GM15510 (cell line): ENCODE measurements around the gene NUP98.

ENCODE experiments used
- POLR2A ChIP-seq: IDR thresholded peaks from 3 replicates; pipeline ENCODE4 v1.6.1; 2011; ENCODE audit warnings: borderline replicate concordance; ENCODE audit not compliant: insufficient read length; ENCODE audit errors: extremely low read depth

Gene NUP98

DNA sequence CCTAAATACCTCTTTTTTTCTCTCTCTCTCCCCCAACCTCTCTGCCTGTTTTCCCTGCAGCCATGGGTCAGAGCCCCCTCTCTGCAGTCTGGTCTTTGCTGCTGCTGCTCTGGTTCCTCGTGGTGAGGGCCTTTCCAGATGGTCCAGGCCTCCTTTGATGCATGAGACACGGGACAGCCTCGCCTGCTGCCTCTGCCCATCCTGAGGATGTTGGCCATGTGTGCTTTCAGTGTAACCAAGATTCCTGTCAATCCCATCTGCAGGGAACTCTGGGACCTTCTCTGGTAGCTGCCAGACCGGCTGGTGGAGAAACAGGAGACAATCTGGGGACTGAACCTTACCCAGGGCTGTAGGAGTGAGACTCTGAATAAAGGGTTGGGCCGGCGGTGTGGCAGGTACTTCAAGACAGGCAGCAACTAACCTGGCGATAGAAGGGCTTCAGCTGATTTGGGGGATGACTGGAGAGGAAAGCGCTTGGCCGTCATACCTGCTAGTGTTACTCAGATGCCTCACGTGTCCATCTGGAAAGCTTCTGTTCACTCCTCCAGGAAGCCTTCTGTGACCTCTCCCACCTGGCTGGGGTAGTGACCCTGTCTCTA, 133.2 kb downstream of the NUP98 start:
- TF ChIP-seq POLR2A: no peak

DNA sequence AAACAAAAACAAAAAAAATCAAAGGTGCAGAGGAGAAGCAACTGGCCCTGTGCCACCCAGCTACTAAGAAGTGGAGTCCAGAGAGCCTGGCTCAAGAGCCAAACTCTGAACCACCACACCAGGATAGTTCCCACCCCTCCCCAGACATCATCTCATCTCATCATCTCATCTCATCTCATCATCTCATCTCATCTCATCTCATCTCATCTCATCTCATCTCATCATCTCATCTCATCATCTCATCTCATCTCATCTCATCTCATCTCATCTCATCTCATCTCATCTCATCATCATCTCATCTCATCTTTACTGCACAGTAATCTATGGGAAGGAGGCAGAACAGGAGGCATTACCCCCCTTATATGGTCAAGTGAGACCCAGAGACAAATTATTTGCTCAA, 134.5 kb downstream of the NUP98 start:
- TF ChIP-seq POLR2A: no peak

DNA sequence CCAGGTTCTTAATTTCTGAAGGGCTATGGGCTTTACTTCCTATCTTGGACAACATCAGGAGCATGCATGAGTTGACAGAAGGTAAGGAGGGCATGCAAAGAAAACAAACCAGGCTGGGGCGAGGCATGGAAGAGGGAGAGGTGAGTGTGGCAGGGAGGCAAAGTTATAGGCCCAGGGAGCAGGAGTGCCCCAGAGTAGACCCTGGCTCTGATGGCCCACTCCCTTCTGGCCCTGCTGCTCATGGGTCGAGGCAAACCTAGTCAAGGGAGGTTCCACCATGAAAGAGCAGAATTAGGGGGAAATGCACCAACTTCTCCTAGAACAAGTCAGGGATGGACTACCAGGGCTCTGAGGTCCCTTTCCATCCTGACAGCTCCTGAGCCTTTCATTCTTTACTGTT, 136.4 kb downstream of the NUP98 start:
- no peak for TF ChIP-seq POLR2A

DNA sequence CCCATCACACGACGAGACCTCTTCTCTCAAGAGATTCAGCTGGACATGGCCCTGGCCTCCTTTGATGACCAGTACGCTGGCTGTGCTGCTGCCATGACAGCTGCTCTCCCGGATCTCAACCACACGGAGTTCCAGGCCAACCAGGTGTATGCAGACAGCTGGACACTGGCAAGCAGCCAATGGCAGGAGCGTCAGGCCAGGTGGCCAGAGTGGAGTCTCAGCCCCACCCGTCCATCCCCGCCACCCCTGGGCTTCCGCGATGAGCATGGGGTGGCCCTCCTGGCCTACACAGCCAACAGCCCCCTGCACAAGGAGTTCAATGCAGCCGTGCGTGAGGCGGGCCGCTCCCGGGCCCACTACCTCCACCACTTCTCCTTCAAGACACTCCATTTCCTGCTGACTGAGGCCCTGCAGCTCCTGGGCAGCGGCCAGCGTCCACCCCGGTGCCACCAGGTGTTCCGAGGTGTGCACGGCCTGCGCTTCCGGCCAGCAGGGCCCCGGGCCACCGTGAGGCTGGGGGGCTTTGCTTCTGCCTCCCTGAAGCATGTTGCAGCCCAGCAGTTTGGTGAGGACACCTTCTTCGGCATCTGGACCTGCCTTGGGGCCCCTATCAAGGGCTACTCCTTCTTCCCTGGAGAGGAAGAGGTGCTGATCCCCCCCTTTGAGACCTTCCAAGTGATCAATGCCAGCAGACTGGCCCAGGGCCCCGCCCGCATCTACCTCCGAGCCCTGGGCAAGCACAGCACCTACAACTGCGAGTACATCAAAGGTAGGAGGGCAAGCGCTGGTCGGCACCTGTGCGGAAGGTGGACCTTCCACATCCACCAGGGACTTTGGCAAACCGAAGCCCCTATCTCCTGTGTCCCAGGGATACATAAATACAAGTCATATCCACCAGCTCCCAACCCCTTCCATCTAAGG, 137.5 kb downstream of the NUP98 start:
- TF ChIP-seq POLR2A: no peak

DNA sequence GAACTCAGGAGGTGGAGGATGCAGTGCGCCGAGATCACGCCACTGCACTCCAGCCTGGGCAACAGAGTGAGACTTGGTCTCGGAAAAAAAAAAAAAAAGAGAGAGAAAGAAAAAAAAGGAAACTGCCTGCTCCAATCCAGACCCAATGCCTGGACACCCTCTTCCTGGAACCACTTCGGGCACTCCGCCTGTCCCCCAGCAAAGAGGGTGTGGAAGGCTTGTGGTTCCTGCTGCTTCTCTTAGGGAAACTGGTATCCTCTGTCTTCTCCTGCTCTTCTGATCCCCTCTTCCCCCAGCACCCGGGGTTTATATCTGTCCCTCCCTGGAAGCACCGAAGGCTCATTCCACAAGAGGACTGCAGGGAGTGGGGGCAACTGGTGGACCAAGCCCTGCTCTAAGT, 139.1 kb downstream of the NUP98 start:
- TF ChIP-seq POLR2A: no peak

DNA sequence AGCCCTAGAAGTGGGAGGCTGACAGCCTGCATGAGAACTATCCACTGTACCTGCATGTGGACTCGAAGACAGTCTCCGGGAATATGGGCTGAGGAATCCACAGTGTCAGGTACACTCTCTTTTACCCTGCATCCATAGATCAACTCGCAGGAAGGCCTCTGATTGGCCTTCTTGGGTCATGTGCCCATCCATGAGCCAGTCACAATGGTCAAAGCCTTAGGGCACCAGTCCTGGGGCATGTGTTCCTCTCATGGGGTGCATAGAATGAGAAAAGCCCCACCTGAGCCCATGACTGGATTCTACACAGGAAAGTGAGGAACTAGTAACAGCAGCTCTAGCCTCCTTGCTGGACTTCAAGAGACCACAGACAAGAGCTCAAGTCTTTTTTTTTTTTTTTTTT, 141.8 kb downstream of the NUP98 start:
- no peak for TF ChIP-seq POLR2A

DNA sequence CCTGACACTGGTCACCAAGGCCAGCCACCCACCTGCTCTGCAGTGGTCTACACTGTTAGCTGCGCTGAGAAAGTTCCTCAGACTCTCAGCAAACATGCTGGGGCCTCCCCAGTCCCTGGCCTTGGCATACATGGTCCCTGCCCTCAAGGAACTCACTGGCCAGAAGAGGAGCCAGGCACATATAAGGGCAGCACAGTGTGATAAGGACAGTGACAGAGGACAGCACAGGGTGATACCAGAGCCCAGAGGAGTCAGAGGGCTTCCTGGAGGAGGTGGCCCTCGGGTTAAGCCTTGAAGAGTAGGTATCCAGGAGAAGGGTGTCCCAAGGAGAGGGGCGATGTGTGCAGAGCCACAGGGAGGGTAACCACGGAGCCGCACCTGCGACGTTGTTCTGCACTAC, 151.8 kb downstream of the NUP98 start:
- no peak for TF ChIP-seq POLR2A

DNA sequence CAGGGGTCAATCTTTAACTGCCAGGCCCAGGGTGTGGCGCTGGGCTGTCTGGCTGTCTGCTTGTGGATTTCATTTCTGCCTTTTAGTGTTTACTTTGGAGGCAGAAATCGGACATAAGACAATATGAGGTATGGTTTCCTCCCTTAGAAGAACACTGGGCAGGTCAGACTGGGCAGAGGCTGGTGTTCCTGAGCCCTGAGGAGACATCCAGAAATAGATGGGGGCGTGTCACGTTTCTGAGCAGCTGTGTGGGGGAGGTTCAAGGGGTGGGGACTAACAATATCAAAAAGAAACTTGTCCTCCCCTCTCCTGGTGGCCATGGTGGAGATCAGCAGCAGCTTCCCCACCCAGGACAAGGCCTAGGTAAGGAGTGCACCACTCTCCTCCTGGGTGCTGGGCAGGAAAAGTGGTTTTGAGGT, 152.5 kb downstream of the NUP98 start, which contains the start of gene ART1:
TSS of gene ART1 (plus strand) at position 312 of the 419 bp plus-strand sequence. CDS start 14,086 bp downstream, outside the sequence.
- TF ChIP-seq POLR2A: no peak

DNA sequence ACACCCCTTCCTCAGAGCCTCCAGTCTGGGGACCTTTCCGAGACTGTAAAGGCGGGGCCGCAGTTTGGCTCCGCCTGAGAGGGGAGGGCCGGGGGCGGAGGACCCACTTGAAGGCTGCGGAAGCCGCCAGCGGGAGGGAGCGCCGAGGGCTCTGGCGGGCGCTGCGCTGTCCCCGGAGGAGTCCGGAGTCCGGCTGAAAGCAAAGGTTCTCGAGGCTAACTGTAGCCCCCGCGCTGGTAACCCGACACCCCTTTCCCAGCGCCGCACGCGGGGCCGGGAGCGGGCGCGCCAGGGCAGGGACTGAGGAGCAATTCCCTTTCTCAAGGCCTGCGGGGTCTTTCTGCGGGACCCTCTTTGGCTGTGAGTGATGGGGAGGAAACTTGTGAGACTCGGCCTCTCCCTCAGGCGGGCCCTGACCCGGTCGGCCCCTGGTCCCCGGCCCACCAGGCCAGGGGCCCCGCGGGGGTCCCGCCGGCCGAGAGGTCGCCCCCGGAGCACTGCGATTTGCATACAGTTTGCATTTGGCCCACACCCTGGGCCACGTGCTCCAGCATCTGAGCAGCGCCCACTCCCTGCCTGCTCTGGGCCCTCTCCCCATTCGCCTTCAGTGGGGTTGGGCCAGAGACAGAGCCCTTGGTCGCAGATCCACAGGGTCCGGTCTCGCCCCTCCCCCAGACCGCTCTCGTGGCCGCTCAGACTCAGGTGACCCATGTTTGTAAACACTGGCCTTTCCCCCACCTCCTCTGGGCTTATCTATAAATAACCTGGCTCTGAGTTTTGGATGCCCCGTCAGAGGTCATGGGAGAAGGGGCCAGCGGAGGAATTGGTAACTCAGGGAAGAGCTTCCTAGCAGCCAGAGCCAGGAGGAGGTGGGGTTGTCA, 155.0 kb downstream of the NUP98 start:
- TF ChIP-seq POLR2A: no peak

DNA sequence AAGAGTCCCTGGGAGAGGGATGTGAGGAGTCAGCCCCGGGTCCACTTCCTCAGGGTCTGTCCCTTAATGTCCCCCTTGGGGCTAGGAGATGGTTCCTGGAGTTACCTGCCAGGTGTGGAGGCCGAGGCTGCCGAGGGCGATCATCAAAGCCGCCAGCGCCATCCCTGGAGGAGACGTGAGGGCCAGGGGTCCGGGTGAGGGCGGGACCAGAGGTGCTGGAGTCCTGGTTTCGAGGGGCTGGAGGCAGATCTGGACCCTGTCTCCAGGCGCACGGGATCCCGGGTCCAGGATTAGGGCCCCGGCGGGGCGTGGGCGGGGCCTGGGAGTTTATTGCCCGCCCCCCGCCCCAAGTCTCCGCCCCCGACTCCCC, 155.7 kb downstream of the NUP98 start, which contains the start of gene ART5:
TSS of gene ART5 (minus strand) at position 292 of the 370 bp plus-strand sequence. CDS start at position 162, 130 bp downstream.
- TF ChIP-seq POLR2A: no peak

DNA sequence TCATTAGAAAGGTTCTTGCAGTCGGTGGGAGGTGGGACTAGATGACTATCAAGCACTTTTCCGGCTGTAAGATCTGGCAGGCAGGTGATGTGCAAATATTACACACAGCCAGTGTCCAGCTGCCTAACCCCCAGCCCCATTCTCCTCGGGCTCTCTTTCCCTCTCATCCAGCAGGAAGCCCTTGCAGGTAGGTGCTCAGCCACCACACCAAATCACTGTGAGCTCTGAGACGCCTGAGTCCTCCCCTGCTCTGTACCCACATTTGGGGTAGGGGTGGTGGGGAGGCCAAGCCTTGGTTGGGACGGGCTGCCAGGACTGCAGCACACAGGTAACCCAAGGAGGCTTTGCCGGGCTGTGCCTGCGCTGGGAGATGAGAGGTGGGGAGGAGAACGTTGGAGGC, 156.2 kb downstream of the NUP98 start:
- TF ChIP-seq POLR2A: no peak

DNA sequence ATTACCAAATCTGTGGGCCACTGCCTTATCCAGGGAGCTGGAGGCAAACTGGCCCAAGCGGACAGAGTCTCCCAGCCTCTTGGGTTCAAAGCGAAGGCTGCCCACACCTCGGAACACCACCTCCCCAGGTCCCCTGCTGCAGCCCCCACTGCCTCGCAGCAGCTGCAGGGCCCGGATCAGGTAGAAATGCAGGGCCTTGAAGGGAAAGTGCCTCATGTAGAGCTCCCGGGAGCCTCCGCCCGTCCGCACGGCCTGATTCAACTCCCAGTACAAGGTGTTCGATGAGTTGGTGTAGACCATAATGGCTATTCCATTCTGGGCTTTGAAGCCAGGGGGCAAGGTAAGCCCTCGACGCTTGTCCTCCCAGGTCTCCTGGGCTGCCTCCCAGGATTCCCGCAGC, 157.5 kb downstream of the NUP98 start:
- TF ChIP-seq POLR2A: no peak

DNA sequence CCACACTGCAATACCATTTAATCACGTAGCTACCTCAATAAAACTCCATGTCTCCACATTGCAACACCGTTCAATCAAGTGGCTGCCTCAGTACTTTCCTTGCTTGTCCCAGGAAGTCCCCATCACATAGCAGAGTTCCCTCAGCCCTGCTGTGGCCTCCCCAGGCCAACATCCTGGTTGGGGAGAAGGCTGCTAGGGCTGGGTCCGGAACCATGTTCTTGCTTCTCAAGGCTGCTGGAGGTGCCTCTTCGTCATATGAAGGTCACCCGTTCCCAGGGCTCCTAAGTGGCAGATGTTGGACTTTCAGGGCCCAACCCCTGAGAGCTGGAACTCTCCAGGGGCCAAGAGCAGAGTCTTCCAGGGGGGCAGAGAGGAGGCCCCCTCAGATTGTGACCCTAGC, 158.8 kb downstream of the NUP98 start:
- TF ChIP-seq POLR2A: no peak

DNA sequence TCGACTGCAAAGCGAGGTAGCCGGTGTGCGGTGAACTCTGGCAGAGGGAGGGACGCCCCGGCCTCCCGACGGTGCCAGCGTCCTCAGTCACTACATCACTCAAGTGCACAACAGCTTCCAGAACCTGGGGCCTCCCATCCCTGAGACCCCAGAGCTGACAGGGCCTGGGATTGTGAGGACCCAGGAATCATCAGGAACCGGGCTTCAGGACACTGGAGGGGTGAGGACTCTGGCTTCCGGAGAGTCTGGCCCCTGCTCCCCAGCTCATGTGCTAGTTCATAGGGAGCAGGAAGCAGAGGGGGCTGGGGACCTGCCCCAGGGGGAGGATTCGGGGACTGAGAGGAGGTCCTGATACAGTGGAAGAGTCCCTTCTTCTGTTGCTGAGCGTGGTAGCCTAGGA, 160.2 kb downstream of the NUP98 start:
- TF ChIP-seq POLR2A: no peak
